Heart right ventricle (tissue), 16 donors: ENCODE data around the gene HEPHL1. TPM values are rescaled to one million over a fixed set of nuclear protein-coding genes. Genes with fewer than 3 reads are reported as not detected.

Source experiments
- ATAC-seq, 8 donors: fragments of 200-7000 bp; cut with Tn5 transposase; one replicate each; pipeline ENCODE4 v1.9.1; 2020; ENCODE audit warnings: mild to moderate bottlenecking in 8 of 8, moderate library complexity in 8 of 8, moderate number of reproducible peaks in 1 of 8
- DNase-seq, 2 donors: peaks; one replicate each; pipeline ENCODE4 v3.0.0-alpha.2; 2020
- H3K27ac ChIP-seq, 10 donors: fragments of 200-600 bp; sonication (generic) in 2 of 10; one replicate each; pipeline versions ENCODE4 v1.5.0 to v1.8.0; 2020 to 2022; ENCODE audit warnings: mild to moderate bottlenecking in 3 of 10
- H3K27me3 ChIP-seq, 7 donors: fragments of 200-600 bp; one replicate each; pipeline ENCODE4 v1.8.0; 2021 to 2022; ENCODE audit warnings: mild to moderate bottlenecking in 2 of 7
- H3K36me3 ChIP-seq, 9 donors: fragments of 200-600 bp; sonication (generic) in 1 of 9; one replicate each; pipeline versions ENCODE4 v1.5.0 to v1.8.0; 2020 to 2022; ENCODE audit warnings: mild to moderate bottlenecking in 2 of 9
- H3K4me1 ChIP-seq, 9 donors: fragments of 200-600 bp; sonication (generic) in 1 of 9; one replicate each; pipeline versions ENCODE4 v1.5.0 to v1.8.0; 2020 to 2022; ENCODE audit warnings: mild to moderate bottlenecking in 4 of 9
- H3K4me3 ChIP-seq, 10 donors: fragments of 200-600 bp; sonication (generic) in 2 of 10; one replicate each; pipeline versions ENCODE4 v1.5.0 to v1.8.0; 2020 to 2022; ENCODE audit warnings: mild to moderate bottlenecking in 7 of 10, moderate library complexity in 2 of 10
- H3K9me3 ChIP-seq, 11 donors: fragments of 200-600 bp in 10 of 11; sonication (generic) in 2 of 11; one replicate each; pipeline versions ENCODE4 v1.5.0 to v1.8.0; 2013 to 2022; ENCODE audit warnings: mild to moderate bottlenecking in 2 of 11, control low read depth in 1 of 11, moderate library complexity in 1 of 11
- CTCF ChIP-seq, 9 donors: fragments of 200-600 bp; sonication (generic) in 2 of 9; IDR thresholded peaks; one replicate each; pipeline versions ENCODE4 v1.5.0 to v1.8.0; 2021 to 2022; ENCODE audit warnings: antibody characterized with exemption in 9 of 9, mild to moderate bottlenecking in 5 of 9, moderate library complexity in 1 of 9
- WGBS, 2 donors: extraction: QIAGEN DNeasy Blood & Tissue Kit; methylation state at CpG; one replicate each; pipeline ENCODE4 v1.1.7; 2013; ENCODE audit warnings: inconsistent platforms in 1 of 2; 5-methylcytosine and 5-hydroxymethylcytosine counted together
- intact Hi-C, 10 donors: fragments of 100-400 bp; cut with DNase I; formaldehyde crosslinking; loops; one replicate each; pipeline versions ENCODE4 v1.11.1 to v1.14.2; 2022
- polyA plus RNA-seq, 2 donors: library from polyadenylated mRNA; stranded (reverse); fragments of 200-250 nt; gene quantifications; one replicate each; pipeline ENCODE4 v1.2.3, GENCODE V29; 2013
- total RNA-seq, 10 donors: library from RNA; stranded (reverse); fragmentation: NEBNext Ultra II Directional in 3 of 10; extraction: Animal tissue kit (Norgen Biotek cat#: 25700) in 3 of 10; gene quantifications; one replicate each; pipeline versions ENCODE4 v1.2.1 to v1.2.4, GENCODE V29; 2021 to 2023
- donor health status: Arrhythmogenic right ventricular cardiomyopathy.
- donor health status: ischemic (EF 13 %, LVEDD 7.1; RV severe dilation, severe dysfunction).
- donor health status: healthy with polysubstance abuse.
- donor health status: DM: no; HTN: yes; CAD: no.
- donor health status: DM: no; HTN: no; CAD: no.
- donor health status: ischemic (EF 25% LVEDD 6.9; RV normal size, moderate dysfunction).
- donor health status: ischemic (EF 25% LVEDD 5.7; RV mildly dilated, moderate dysfunction).
- donor health status: healthy.
- donor health status: DM: yes; HTN: yes; CAD: no.
- donor health status: Ischemic cardiomyopathy.
- donor health status: ischemic (EF 35%, LVEDD 5.7; RV mildly dilated, moderate dysfunction).
- donor health status: nonischemic (EF 11% LVEDD 7.7; RV severe dilation, severe dysfunction).
- donor health status: DM: yes; HTN: yes; CAD: no.
- donor health status: PGD.
- donor health status: ischemic (EF 29% LVEDD 5.4; RV normal size, mild dysfunction).
- donor health status: nonischemic (EF 23%, LVEDD 6.1; RV moderate dilation, normal function).

The HEPHL1 gene
- total and polyA plus RNA-seq, 12 donors = not detected

GRCh38 chr11:94147433-94147845 lies 126.3 kb downstream of the HEPHL1 start:
- DNase-seq (no peak), ATAC-seq (no peak)
- no peak for TF ChIP-seq CTCF (IDR thresholded peaks at IDR 0.05)
- Histone ChIP-seq H3K9me3 (no peaks in the 10 kb centered on the region), H3K4me3 (no peak overlapping the region), H3K4me1 (peaks cover 12 to 94% (median 70%) of the 10 kb centered on the region in 9 donors), H3K27me3 (no peaks in the 10 kb centered on the region), H3K36me3 (no peaks in the 10 kb centered on the region), H3K27ac (no peak overlapping the region)
- 85 to 86% methylated on average over 9 of the region's 9 CpGs for WGBS, 2 donors
- intact Hi-C loops = no loop called here

GRCh38 chr11:94148189-94148588 lies 127.0 kb downstream of the HEPHL1 start:
- H3K36me3 ChIP-seq = no peaks in the 10 kb centered on the region
- H3K27me3 ChIP-seq = no peaks in the 10 kb centered on the region
- H3K27ac ChIP-seq = no peak overlapping the region
- H3K4me1 ChIP-seq = peaks cover 15 to 94% (median 70%) of the 10 kb centered on the region in 9 donors
- H3K4me3 ChIP-seq = no peak overlapping the region
- DNase-seq (no peak), ATAC-seq (no peak)
- TF ChIP-seq CTCF (IDR thresholded peaks at IDR 0.05) = no peak
- intact Hi-C loops = no loop called here
- H3K9me3 ChIP-seq = no peaks in the 10 kb centered on the region
- WGBS, 2 donors = 81 to 91% methylated on average over 2 of the region's 2 CpGs

- no peak for TF ChIP-seq CTCF (IDR thresholded peaks at IDR 0.05)
- DNase-seq (no peak), ATAC-seq (no peak)
- Histone ChIP-seq H3K27ac (no peak overlapping the region), H3K9me3 (no peaks in the 10 kb centered on the region), H3K36me3 (peaks cover 0 to 12% (median 0%) of the 10 kb centered on the region in 9 donors), H3K27me3 (no peaks in the 10 kb centered on the region), H3K4me3 (no peak overlapping the region), H3K4me1 (peaks cover 15 to 89% (median 69%) of the 10 kb centered on the region in 9 donors)
- 45 to 65% methylated on average over 3 of the region's 3 CpGs for WGBS, 2 donors
- intact Hi-C loops = no loop called here
These were observed 128.4 kb downstream of the HEPHL1 start for GRCh38 chr11:94149431-94150017.

- no peaks in the 10 kb centered on the region for H3K27me3 ChIP-seq
- H3K4me1 ChIP-seq = peaks cover 15 to 87% (median 69%) of the 10 kb centered on the region in 9 donors
- intact Hi-C loops = no loop called here
- TF ChIP-seq CTCF (IDR thresholded peaks at IDR 0.05) = no peak
- no peak overlapping the region for H3K27ac ChIP-seq
- ATAC-seq (no peak), DNase-seq (no peak)
- H3K4me3 ChIP-seq = no peak overlapping the region
- H3K9me3 ChIP-seq = no peaks in the 10 kb centered on the region
- WGBS, 2 donors = 81 to 84% methylated on average over 3 of the region's 3 CpGs
- H3K36me3 ChIP-seq = peaks cover 0 to 17% (median 0%) of the 10 kb centered on the region in 9 donors
These were observed 128.9 kb downstream of the HEPHL1 start for GRCh38 chr11:94150056-94150455.
